Fibroblast of skin of right biceps (primary cell): ENCODE data around the gene CAPN14.
A peak's percentile ranks its signal among the peaks of the same experiment; 100 is the strongest.

Experiments
- DNase-seq: peaks from one replicate; pipeline ENCODE4 v3.0.0-alpha.2; 2013

Gene CAPN14

GRCh38 chr2:31138037-31138962 lies 79.0 kb downstream of the CAPN14 start, which contains the start of gene GALNT14:
GALNT14 (minus strand) TSS chr2:31138440; CDS start chr2:31138086, 354 bp downstream.
- DNase-seq: peak; percentile 70

- DNase-seq: peak; percentile 36
Measured at GRCh38 chr2:31137211-31138036, 79.9 kb downstream of the CAPN14 start.

- no peak for DNase-seq
Measured at GRCh38 chr2:31136732-31137131, 80.6 kb downstream of the CAPN14 start.

- no peak for DNase-seq
Measured at GRCh38 chr2:31136000-31136399, 81.3 kb downstream of the CAPN14 start.

- no peak for DNase-seq
Measured at GRCh38 chr2:31134480-31134879, 82.8 kb downstream of the CAPN14 start.

GRCh38 chr2:31132786-31133185 lies 84.5 kb downstream of the CAPN14 start:
- DNase-seq: no peak

GRCh38 chr2:31131871-31132270 lies 85.4 kb downstream of the CAPN14 start:
- no peak for DNase-seq

- DNase-seq: no peak
Measured at GRCh38 chr2:31129375-31130171, 87.7 kb downstream of the CAPN14 start.

- DNase-seq: no peak
Measured at GRCh38 chr2:31127931-31128330, 89.4 kb downstream of the CAPN14 start.

GRCh38 chr2:31125918-31126695 lies 91.2 kb downstream of the CAPN14 start:
- DNase-seq: peak; percentile 36

- DNase-seq: no peak
Measured at GRCh38 chr2:31124904-31125303, 92.4 kb downstream of the CAPN14 start.
